SKM-1 treated with dmso at 0.1 percent for 144 hours (cell line): Measurements from ENCODE around the gene EMC6.
"Not testable (repeated sequence)": the region's sequence is repeated elsewhere in the genome, so short reads cannot be mapped to it uniquely, and the experiment has no call there.

Source experiments
- DNase-seq: peaks from one replicate; lab custom pipeline; 2025; ENCODE audit not compliant: unreplicated experiment; lab: John Stamatoyannopoulos, UW

Gene EMC6

GRCh38 chr17:3679531-3680126 lies 11.0 kb downstream of the EMC6 start:
- DNase-seq, result no peak

DNA sequence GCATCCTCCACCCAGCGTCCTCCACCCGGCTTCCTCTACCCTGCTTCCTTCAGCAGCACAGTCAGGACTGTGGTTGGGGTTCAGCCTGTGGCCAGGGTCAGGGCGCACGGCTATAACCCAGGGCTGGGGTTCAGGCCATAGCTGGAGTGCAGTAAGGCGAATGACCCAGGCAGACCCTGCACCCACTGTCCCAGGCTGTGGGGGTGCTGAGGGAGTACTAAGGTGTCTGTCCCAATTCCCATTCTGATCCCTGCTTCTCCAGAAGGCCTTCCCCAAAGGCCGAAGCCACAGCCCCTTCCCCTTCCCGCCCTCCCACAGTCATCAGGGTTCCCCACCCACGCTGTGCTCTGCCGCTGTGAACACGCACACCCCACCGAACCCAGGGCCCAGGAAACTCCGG lies 12.4 kb downstream of the EMC6 start:
- DNase-seq, result no peak

GRCh38 chr17:3681565-3681964 lies 13.0 kb downstream of the EMC6 start:
- no peak for DNase-seq

- DNase-seq, result no peak
These were observed 13.4 kb downstream of the EMC6 start for GRCh38 chr17:3682033-3682432.

- no peak for DNase-seq
These were observed 14.5 kb downstream of the EMC6 start for GRCh38 chr17:3683054-3683511.

DNA sequence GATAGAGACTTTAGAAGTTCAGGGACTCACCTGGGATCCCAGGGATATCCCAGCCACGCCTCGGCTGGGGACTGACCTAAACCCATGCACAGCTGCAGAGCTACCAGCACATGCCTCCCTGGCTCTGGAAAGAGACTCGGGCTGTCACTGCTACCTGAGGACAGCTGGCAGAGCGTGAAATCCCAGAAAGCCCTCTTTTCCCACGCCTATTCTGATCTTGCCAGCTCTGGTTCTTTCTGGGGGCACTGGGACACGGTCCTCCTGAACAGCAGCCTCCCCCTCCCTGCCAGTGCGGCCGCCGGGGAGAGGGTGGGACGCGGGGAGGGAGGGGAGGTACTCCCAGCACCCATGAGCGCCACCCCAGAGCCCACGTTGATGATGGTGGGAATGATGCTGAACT lies 16.6 kb downstream of the EMC6 start:
- no peak for DNase-seq

DNA sequence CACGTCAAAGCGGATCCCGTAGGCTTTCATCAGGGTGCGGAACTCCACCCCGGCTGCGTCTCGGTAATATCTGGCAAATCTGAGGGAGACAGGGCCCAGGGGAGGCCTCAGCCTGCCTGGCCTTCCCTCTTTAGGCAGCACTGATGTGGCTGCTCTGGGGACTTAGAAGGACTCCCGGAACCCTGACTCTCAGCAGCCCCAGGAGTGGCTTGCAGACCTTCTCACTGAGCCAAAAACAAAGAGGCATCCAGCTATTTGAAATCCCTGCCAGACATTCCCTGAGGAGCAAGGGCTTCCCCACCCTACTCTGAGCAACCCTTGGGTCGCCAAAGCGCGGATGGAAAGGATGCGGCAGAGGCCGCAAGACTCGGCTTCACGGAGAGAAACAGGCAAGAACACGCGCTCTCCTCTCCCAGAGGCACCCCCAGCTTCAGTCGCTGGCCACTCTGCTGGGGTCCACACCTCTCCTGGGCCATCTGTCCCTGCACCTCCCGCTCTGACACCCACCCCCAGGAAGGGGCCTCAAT lies 19.5 kb downstream of the EMC6 start:
- no peak for DNase-seq

DNA sequence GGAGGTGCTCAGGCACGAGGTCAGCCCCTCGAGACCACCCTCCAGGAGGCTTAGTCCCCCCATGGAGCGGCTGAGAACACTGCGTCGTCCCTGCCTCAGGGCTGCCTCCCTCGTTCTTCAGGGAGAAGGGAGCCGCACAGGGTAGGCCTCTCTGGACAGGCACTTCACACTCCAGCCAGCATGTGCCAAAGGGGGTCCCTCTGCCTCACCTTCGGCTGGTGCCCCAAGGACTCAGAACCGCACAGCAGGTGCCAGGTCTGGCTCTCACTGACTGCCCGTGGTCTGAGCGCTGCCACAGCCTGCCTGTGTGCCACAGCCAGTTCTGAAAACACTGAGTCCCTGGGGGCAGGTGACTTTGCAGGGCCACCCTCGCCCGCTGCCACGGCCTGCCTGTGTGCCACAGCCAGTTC lies 20.2 kb downstream of the EMC6 start:
- DNase-seq, result no peak

GRCh38 chr17:3689262-3690093 lies 20.9 kb downstream of the EMC6 start:
- DNase-seq, result no peak

DNA sequence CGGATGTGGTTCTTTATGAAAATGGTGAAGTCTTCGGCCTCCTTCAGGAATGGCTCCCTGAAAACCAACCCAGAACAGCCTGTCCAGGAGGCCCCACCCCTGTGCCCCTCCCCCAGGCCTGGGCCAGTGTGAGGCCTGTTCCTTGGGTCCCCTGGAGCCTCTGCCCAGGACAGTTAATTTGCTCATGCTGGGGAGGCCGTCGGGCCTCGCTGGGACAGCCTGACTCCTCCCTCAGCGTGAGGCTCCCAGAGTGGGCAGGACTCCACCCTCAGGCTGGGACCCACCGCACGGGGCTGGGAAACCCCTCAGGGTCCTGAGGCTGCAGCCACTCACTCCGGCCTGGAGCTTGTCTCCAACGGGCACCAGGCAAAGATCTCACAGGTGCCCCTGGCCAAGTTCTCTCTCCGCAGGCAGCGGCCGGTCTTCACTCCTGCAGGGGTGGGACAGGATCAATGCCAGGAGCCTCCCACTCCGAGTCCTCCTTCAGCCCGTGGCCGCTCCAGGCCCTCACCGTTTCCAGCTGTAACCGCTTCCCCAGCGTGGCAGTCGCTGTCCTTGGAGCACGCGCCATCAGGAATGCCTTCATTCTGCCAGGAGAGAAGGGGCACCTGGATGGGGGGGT lies 21.6 kb downstream of the EMC6 start:
- no peak for DNase-seq

- no peak for DNase-seq
These were observed 23.0 kb downstream of the EMC6 start for GRCh38 chr17:3691617-3692067.

GRCh38 chr17:3692346-3692745 lies 23.7 kb downstream of the EMC6 start:
- no peak for DNase-seq

DNA sequence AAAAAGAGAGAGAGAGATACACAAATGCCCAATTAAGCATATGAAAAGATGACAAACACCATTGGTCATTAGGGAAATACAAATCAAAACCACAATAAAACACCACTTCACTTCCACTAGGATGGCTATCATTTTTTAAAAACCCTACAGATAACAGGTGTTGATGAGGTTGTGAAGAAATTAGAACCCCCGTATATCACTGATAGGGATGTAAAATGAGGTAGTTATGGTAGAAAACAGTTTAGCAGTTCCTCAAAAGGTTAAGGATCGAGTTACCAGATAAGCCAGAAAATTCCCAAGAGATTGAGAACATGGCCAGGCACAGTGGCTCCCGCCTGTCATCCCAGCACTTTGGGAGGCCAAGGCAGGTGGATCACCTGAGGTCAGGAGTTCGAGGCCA lies 24.5 kb downstream of the EMC6 start:
- no peak for DNase-seq

DNA sequence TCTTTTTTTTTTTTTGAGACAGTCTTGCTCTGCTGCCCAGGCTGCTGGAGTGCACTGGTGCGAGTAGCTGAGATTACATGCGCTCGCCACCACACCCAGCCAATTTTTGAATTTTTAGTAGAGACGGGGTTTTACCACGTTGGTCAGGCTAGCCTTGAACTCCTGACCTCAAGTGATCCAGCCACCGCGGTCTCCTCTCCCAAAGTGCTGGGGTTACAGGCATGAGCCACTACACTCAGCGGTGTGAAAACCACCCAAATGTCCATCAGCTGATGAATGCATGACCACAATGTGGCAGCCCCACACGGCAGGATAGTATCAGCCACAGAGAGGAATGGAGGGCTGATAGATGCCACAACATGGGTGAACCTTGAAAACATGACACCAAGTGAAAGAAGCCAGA lies 25.2 kb downstream of the EMC6 start:
- DNase-seq, result no peak

DNA sequence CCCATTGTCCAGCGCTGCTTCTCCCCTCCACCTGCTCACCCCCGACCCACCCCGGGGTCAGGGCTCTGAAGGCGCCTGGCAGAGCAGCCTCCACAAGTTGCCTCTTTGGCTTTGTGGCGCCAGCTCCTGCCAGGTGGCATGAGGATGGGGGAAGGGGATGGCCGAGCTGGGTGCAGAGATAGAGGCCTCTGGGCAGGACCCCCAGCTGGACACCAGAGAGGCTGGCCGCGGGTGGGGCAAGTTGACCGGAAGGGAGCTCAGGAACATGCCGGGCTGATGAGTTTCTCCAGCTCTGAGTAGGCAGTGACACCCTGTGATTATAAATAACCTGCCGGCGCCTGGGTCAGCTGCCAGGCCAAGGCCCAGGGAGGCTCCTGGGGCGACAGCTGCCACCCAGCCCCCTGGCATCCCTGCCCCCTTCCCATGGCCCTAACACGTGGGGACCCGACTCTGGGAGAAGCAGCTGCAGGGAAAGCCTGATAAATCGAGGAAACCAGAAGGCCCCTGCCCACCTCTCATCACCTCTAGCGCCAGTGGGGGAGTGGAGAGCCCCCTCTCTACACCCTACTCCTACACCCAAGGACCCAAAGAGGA lies 26.6 kb downstream of the EMC6 start:
- no peak for DNase-seq

DNA sequence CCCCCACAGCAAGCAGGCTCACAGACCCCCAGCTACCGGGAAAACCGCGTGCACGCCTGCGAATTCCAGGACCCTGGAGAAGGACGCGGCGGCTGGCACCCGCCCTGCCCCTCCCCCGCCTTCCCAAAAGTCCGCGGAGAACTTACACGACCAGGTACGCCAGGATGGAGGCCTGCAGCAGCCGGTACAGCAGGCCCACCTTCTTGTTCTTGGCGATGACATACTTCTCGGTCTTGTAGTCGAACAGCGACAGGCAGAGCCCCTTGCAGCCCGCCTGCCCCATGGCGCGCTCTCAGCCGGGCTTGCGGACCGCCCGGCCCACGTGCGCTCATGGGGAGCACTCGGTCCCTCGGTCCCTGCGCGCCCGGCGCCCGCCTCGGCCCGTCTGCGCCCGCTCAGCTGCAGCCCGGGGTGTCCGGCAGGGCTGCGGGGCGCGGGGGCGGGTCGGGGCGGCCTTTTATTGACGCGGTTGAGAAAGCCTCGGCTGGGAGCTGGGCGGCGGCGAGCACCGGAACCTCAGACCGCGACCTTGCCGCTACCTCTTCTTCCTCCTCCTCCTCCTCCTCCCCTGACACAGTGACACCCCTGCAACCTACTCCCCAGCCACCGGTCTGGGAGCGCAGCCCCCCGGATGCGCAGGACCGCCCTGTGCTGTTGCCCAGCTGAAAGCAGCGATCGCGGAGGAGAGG lies 27.3 kb downstream of the EMC6 start, which contains the start of gene P2RX5:
TSS of gene P2RX5 (minus strand) at position 433 of the 689 bp plus-strand sequence. CDS start at position 283, 150 bp downstream.
- peak; percentile 44 for DNase-seq

- no peak for DNase-seq
These were observed 28.5 kb downstream of the EMC6 start for GRCh38 chr17:3697103-3697476.

DNA sequence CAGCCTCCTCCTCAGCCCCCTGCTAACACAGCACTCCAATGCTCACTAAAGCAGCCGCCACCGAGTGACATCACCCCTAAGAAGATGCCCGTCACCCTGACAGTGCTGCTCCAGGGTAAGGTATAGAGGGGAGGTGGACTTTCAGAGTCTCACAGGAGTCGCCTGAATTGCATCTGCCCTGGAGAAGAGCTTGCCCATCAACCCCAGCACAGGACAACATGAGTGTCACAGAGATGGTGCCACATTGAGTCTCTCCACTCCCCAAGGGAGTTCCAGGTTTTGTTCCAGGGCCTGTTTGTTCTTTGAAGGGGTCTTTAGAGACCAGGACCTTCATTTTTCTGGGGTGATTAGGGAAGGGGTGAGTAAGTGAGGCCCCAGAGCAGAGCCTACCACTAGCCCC lies 29.5 kb downstream of the EMC6 start:
- no peak for DNase-seq

- DNase-seq, result no peak
These were observed 31.3 kb downstream of the EMC6 start for GRCh38 chr17:3699951-3700350.

DNA sequence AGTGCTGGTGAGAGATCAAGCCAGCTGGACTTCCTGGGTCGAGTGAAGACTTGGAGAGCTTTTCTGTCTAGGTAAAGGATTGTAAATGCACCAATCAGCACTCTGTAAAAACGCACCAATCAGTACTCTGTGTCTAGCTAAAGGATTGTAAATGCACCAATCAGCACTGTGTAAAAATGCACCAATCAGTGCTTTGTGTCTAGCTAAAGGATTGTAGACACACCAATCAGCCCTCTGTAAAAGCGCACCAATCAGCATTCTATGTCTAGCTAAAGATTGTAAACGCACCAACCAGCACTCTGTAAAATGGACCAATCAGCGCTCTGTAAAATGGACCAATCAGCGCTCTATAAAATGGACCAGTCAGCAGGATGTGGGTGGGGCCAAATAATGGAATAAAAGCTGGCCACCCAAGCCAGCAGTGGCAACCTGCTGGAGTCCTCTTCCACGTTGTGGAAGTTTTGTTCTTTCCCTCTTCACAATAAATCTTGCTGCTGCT lies 33.5 kb downstream of the EMC6 start:
- not testable (repeated sequence) for DNase-seq
